ENCODE measurements around the gene ELFN2. TPM values are rescaled to one million over a fixed set of nuclear protein-coding genes. Genes with fewer than 3 reads are reported as not detected.

Gene ELFN2
- total RNA-seq, 4 donors from 2014 or later = 0.10 to 0.59 (median 0.31) TPM

DNA sequence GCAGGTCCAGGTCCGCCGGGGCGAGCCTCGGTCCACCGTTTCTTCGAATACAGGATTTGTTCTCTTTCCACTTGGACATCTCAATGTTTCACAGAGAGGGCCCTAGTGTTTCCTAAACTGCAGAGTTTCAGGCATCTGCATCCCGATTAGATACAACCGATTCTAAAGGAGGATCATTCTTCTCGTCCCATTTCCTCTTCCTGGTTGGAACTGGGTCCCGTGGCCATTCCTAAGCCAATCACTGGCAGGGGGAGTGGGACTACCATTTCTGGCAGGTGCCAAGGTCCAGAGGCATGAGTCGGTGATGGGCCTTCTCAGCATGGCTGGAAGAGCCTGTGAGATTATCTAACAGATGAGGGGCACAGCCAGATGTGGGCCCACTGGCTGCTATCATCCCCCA, 68.9 kb downstream of the ELFN2 start:
- H3K9me3 ChIP-seq = no peaks in the 10 kb centered on the region
- TF ChIP-seq CTCF (IDR thresholded peaks at IDR 0.05) = no peak
- TF ChIP-seq POLR2A (IDR thresholded peaks at IDR 0.05) = no peak
- no peak for TF ChIP-seq EP300 (IDR thresholded peaks at IDR 0.05)
- TF ChIP-seq POLR2AphosphoS5 (IDR thresholded peaks at IDR 0.05) = no peak
- H3K27ac ChIP-seq = no peak overlapping the region
- no peak overlapping the region for H3K4me3 ChIP-seq
- DNase-seq (ENCODE audit: low spot score in 2 of 2) = no peak
- no peaks in the 10 kb centered on the region for H3K36me3 ChIP-seq
- H3K4me1 ChIP-seq = no peaks in the 10 kb centered on the region
- 88% methylated on average over 11 of the region's 11 CpGs for WGBS
- peaks cover 29% of the 10 kb centered on the region for H3K27me3 ChIP-seq

DNA sequence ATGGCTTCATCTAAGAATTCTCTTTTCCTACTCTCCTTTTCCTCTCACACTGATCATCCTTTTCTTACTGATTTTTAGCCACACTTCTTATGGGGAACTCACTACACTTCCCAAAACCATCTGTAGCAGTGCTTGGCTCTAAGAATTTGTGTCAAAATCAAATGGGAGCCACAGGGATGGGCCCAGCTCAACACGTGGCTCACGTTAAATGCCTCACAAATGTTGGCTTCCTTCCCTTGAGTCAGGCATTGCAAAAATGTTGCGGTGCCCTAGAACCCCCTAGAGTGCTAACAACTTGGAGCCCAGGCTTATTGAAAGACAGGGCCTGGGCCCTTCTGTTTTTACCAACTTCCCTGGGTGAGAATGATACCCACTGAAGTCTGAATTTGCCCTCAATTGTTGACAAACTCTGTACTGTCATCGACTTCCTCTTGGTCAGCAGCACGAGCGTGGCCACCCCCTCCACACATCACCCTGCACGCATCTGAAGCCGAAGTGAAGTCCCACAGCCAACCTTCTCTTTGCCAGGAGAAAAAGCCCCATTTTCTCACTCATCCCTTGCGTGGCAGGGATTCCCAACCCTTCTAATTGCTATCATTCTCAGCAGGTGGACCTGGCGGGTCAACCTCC, 69.7 kb downstream of the ELFN2 start:
- Histone ChIP-seq H3K9me3 (no peaks in the 10 kb centered on the region), H3K36me3 (no peaks in the 10 kb centered on the region), H3K27me3 (peaks cover 36% of the 10 kb centered on the region), H3K4me3 (no peak overlapping the region), H3K27ac (no peak overlapping the region), H3K4me1 (no peaks in the 10 kb centered on the region)
- TF ChIP-seq POLR2A (IDR thresholded peaks at IDR 0.05) (no peak), EP300 (IDR thresholded peaks at IDR 0.05) (no peak), POLR2AphosphoS5 (IDR thresholded peaks at IDR 0.05) (no peak), CTCF (IDR thresholded peaks at IDR 0.05) (no peak)
- WGBS = 82% methylated on average over 10 of the region's 10 CpGs
- no peak for DNase-seq (ENCODE audit: low spot score in 2 of 2)

- Histone ChIP-seq H3K27me3 (peaks cover 41% of the 10 kb centered on the region), H3K4me3 (no peak overlapping the region), H3K9me3 (no peaks in the 10 kb centered on the region), H3K4me1 (no peaks in the 10 kb centered on the region), H3K36me3 (no peaks in the 10 kb centered on the region), H3K27ac (no peak overlapping the region)
- DNase-seq (ENCODE audit: low spot score in 2 of 2) = no peak
- TF ChIP-seq POLR2AphosphoS5 (IDR thresholded peaks at IDR 0.05) = no peak
- TF ChIP-seq CTCF (IDR thresholded peaks at IDR 0.05) = no peak
- no peak for TF ChIP-seq EP300 (IDR thresholded peaks at IDR 0.05)
- no peak for TF ChIP-seq POLR2A (IDR thresholded peaks at IDR 0.05)
- WGBS = 77% methylated on average over 8 of the region's 8 CpGs
Measured at GRCh38 chr22:37356922-37357321, 70.4 kb downstream of the ELFN2 start.

- DNase-seq (ENCODE audit: low spot score in 2 of 2) = no peak
- no peak for TF ChIP-seq CTCF (IDR thresholded peaks at IDR 0.05)
- no peak for TF ChIP-seq POLR2AphosphoS5 (IDR thresholded peaks at IDR 0.05)
- TF ChIP-seq POLR2A (IDR thresholded peaks at IDR 0.05) = no peak
- no peak for TF ChIP-seq EP300 (IDR thresholded peaks at IDR 0.05)
- H3K9me3 ChIP-seq = no peaks in the 10 kb centered on the region
- no peak overlapping the region for H3K4me3 ChIP-seq
- H3K27me3 ChIP-seq = peaks cover 45% of the 10 kb centered on the region
- H3K27ac ChIP-seq = no peak overlapping the region
- 72% methylated on average over 10 of the region's 14 CpGs for WGBS
- H3K4me1 ChIP-seq = no peaks in the 10 kb centered on the region
- no peaks in the 10 kb centered on the region for H3K36me3 ChIP-seq
Measured at GRCh38 chr22:37355174-37355573, 72.1 kb downstream of the ELFN2 start.

- 61% methylated on average over 5 of the region's 5 CpGs for WGBS
- H3K4me1 ChIP-seq = no peaks in the 10 kb centered on the region
- no peak overlapping the region for H3K27ac ChIP-seq
- no peak for DNase-seq (ENCODE audit: low spot score in 2 of 2)
- H3K4me3 ChIP-seq = no peak overlapping the region
- TF ChIP-seq CTCF (IDR thresholded peaks at IDR 0.05) = no peak
- H3K9me3 ChIP-seq = no peaks in the 10 kb centered on the region
- H3K27me3 ChIP-seq = peaks cover 45% of the 10 kb centered on the region
- no peaks in the 10 kb centered on the region for H3K36me3 ChIP-seq
Measured at GRCh38 chr22:37354670-37355069, 72.6 kb downstream of the ELFN2 start.
